NCI-H2029 treated with DMSO at 0.1 percent for 48 hours (cell line): ENCODE measurements around the gene CDH4.

Experiments
- DNase-seq: peaks from one replicate; lab custom pipeline; 2025; lab: John Stamatoyannopoulos, UW

Gene CDH4

GRCh38 chr20:61631751-61632150 is 379.7 kb downstream of the CDH4 start:
- no peak for DNase-seq

DNA sequence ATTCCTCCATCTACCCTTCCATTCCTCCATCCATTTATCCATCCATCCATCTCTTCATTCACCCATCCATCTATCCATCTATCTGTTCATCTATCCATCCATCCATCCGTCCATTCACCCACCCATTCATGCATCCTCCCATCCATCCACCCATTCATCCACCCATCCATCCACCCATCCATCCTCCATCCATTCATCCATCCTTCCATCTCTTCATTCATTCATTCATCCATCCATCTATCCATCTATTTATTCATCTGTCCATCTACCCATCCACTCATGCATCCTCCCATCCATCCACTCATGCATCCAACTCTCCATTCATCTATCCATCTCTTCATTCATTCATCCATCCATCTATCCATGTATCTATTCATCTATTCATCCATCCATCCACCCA is 380.9 kb downstream of the CDH4 start:
- DNase-seq: no peak

GRCh38 chr20:61634376-61635145 is 382.5 kb downstream of the CDH4 start:
- DNase-seq: no peak

- no peak for DNase-seq
Measured at GRCh38 chr20:61635721-61636455, 383.8 kb downstream of the CDH4 start.

- DNase-seq: no peak
Measured at GRCh38 chr20:61636531-61637116, 384.6 kb downstream of the CDH4 start.

- DNase-seq: no peak
Measured at GRCh38 chr20:61638802-61639585, 386.9 kb downstream of the CDH4 start.

DNA sequence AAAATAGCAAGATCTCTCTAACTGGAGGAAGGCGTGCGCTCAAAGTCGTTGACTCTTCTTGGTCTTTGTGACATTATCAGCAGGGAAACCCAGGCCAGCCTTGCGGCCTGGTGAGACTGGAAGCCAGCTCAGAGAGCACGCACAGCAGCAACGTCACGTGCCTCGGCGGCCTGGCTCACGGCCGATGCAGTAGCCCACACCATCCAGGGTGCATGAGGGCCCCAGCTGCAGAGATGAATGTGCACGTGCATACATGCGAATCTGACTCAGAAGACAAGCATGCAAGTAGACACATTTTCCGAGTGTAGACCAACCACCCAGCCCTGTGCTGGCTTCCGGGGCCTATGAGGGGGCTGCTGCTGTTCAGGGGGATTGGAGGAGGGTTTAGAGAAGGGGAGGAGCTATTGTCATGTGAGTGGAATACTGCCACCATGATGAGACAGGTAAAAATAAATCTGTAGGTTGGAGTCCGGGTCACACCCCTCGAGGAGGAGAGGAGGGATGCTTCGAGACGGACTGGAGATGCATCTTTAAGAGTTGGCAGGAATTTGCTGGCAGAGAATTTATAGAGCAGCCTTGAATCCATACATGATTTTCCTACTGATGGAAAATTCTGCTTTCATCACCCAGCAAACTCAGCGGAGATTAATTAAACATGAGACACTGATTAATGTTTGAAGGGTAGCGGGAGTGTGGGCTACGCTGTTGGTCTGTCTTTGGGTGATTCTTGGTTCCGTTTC is 388.2 kb downstream of the CDH4 start:
- DNase-seq: no peak

DNA sequence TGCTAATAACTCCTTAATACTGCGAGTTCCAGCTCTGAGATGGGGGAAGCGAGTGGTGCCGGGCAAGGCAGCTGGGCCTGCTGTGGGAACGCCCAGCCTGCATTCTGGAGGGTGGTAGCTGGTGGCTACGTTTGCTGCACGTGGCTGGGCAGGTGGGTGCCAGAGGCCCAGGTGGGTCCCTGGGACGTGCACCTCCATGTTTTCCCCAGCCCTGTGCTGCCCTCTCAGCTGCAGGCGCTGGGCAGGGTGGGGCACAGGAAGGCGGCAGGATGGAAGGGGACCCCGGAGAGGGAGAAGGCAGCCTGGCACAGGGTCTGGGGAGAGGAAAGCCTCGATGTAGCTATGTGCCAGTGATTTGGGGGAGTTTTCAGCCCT is 388.8 kb downstream of the CDH4 start:
- no peak for DNase-seq

GRCh38 chr20:61643656-61644377 is 391.8 kb downstream of the CDH4 start:
- no peak for DNase-seq

GRCh38 chr20:61644378-61645076 is 392.5 kb downstream of the CDH4 start:
- no peak for DNase-seq

DNA sequence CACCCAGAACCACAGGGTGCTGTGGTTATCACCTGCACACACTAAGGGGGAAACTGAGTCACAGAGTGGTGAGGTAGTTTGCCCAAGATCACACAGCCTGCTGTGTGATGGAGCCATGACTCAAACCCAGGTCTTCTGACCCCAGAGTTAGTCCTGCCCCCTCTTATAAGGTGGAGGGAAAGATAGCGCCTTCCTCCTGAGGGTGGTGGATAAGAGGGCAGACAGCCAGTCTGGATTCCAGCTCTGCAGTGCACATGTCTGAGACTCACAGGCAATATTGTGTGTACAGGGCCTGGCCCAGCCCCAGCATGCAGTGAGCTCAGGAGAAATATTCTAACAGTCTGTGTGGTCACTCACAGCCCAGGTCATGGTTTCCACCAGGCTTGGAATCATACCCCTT is 393.7 kb downstream of the CDH4 start:
- DNase-seq: no peak

DNA sequence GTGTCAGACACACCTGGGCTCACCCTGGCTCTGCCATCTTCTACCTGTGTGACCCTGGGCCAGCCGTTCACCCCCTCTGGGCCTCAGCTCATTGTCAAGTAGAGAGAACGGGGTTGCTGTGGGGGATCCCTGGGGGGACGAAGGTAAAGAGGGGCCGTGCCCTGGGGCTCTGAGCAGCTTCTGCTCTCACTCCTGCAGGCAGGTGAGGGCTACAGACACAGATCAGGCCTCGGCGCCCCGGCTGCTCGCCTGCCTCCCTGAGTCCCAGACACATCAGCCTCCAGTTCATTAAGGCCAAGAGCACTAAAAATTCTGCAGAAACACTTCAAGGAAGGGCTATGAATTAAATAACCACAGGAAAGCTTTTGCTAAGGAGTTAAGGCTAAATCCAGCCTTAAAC is 394.4 kb downstream of the CDH4 start:
- no peak for DNase-seq

GRCh38 chr20:61646986-61647385 is 394.9 kb downstream of the CDH4 start:
- no peak for DNase-seq

GRCh38 chr20:61647702-61648101 is 395.6 kb downstream of the CDH4 start:
- DNase-seq: no peak

GRCh38 chr20:61649105-61649859 is 397.2 kb downstream of the CDH4 start:
- DNase-seq: no peak

DNA sequence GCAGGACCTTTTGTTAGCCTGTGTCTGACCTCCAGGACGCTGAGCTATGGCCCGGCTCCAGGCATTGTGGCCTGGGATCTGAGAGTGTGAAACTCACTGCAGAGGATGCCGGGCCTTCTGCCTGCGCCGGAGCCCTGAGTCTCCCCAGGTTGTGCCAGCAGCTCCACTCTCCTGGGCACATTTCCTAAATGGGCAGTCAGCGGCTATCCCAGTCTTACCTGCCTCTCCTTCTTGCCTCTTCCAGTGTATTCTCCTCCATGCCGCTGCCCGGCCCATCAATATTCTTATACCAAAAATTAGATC is 397.8 kb downstream of the CDH4 start:
- DNase-seq: no peak

DNA sequence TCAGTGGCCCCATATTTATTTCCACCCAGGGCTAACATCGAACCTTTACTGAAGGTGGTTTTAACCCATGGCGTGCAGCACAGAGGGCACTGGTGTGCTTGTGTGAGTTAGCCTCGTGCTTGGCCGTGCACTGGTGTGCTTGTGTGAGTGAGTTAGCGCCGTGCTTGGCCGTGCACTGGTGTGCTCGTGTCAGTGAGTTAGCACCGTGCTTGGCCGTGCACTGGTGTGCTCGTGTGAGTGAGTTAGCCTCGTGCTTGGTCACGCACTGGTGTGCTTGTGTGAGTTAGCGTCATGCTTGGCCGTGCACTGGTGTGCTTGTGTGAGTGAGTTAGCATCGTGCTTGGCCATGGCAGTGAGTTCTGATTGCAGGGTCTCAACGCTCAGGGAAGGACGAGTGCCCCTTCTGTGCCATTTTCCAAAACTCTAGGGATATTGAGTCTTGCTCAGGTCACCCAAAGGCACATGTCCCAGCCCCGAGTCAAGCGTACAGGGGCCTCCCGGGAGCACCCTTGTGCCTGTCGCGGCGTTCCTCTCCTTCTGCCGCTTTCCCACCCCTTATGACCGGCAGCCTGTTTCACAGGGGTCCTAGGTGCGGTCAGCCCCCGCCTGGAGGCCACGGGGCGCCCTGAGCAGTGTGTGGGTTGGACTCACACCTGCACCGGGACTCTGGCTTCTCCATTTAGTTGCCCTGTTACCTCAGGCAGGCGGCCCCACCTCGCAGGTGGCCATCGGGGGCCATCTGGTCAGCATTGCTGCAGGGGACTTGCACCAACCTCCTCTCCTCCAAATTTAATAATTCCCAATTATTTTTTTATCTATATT is 399.1 kb downstream of the CDH4 start:
- no peak for DNase-seq

DNA sequence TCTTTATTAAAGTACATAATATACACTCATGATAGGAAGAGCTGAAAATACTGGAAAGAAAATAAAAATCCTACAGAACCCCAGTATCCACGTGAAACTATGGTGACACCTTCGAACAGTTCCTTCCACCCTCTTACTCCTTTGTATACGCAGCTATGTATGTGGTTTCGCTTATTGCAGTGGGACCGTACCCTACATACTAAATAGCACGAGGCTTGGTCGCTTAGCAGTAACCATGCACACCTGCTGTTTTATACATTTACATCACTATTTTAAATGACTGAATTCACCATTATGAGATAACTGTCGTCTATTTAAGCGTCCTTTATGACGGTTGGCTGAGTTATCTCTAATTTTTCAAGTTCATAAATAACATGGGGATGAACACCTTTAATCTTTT is 400.1 kb downstream of the CDH4 start:
- DNase-seq: no peak

GRCh38 chr20:61654726-61655125 is 402.7 kb downstream of the CDH4 start:
- DNase-seq: no peak
